ENCODE measurements around the gene PDGFB. TPM values are rescaled to one million over a fixed set of nuclear protein-coding genes. Genes with fewer than 3 reads are reported as not detected.

PDGFB gene
- total and polyA plus RNA-seq, 2 experiments from 2014 or later: 2.5 to 4.3 TPM

- no peak overlapping the region for H3K4me2 ChIP-seq
- no peaks in the 10 kb centered on the region for H3K27me3 ChIP-seq
- H2AFZ ChIP-seq: no peak overlapping the region
- no peaks in the 10 kb centered on the region for H3K36me3 ChIP-seq (replicated peaks; ENCODE audit: insufficient read depth, low read depth)
- H3K27ac ChIP-seq: peak overlapping the region; percentile 66
- H3K9me3 ChIP-seq (ENCODE audit: low read depth): no peaks in the 10 kb centered on the region
- no peak for DNase-seq (ENCODE audit: low spot score)
- no peaks in the 10 kb centered on the region for H3K79me2 ChIP-seq
- H3K9me2 ChIP-seq (replicated peaks; ENCODE audit: insufficient read depth): no peaks in the 10 kb centered on the region
- TF ChIP-seq EZH2phosphoT487 (IDR thresholded peaks at IDR 0.05; ENCODE audit: low read depth, severe bottlenecking, unreplicated experiment) (no peak), CTCF (IDR thresholded peaks at IDR 0.05; ENCODE audit: poor library complexity) (no peak), EZH2 (IDR thresholded peaks at IDR 0.05; ENCODE audit: borderline replicate concordance) (no peak)
- peaks cover 26% of the 10 kb centered on the region for H3K4me1 ChIP-seq (ENCODE audit: insufficient read depth)
- H3K4me3 ChIP-seq: no peak overlapping the region
- 87% methylated on average over 14 of the region's 14 CpGs for WGBS (ENCODE audit: low lambda C conversion rate, missing lambda C conversion rate)
- no peaks in the 10 kb centered on the region for H4K20me1 ChIP-seq (ENCODE audit: insufficient read depth, poor library complexity, severe bottlenecking)
These were observed 67.9 kb downstream of the PDGFB start for GRCh38 chr22:39176714-39177455.

GRCh38 chr22:39176143-39176713 lies 68.6 kb downstream of the PDGFB start:
- Histone ChIP-seq H2AFZ (no peak overlapping the region), H3K9me2 (replicated peaks; ENCODE audit: insufficient read depth) (no peaks in the 10 kb centered on the region), H4K20me1 (ENCODE audit: insufficient read depth, poor library complexity, severe bottlenecking) (no peaks in the 10 kb centered on the region), H3K4me1 (ENCODE audit: insufficient read depth) (peaks cover 26% of the 10 kb centered on the region), H3K79me2 (no peaks in the 10 kb centered on the region), H3K4me3 (no peak overlapping the region), H3K36me3 (replicated peaks; ENCODE audit: insufficient read depth, low read depth) (no peaks in the 10 kb centered on the region), H3K27ac (peak overlapping the region; percentile 66), H3K27me3 (no peaks in the 10 kb centered on the region), H3K9me3 (ENCODE audit: low read depth) (no peaks in the 10 kb centered on the region), H3K4me2 (peak overlapping the region; percentile 53)
- DNase-seq (ENCODE audit: low spot score): peak; percentile 58
- 46% methylated on average over 23 of the region's 23 CpGs for WGBS (ENCODE audit: low lambda C conversion rate, missing lambda C conversion rate)
- no peak for TF ChIP-seq CTCF (IDR thresholded peaks at IDR 0.05; ENCODE audit: poor library complexity)
- TF ChIP-seq EZH2phosphoT487 (IDR thresholded peaks at IDR 0.05; ENCODE audit: low read depth, severe bottlenecking, unreplicated experiment): no peak
- no peak for TF ChIP-seq EZH2 (IDR thresholded peaks at IDR 0.05; ENCODE audit: borderline replicate concordance)

- H3K4me2 ChIP-seq: peak overlapping the region; percentile 53
- H2AFZ ChIP-seq: no peak overlapping the region
- H3K27me3 ChIP-seq: no peaks in the 10 kb centered on the region
- TF ChIP-seq CTCF (IDR thresholded peaks at IDR 0.05; ENCODE audit: poor library complexity) (no peak), EZH2phosphoT487 (IDR thresholded peaks at IDR 0.05; ENCODE audit: low read depth, severe bottlenecking, unreplicated experiment) (no peak), EZH2 (IDR thresholded peaks at IDR 0.05; ENCODE audit: borderline replicate concordance) (no peak)
- DNase-seq (ENCODE audit: low spot score): no peak
- no peaks in the 10 kb centered on the region for H3K79me2 ChIP-seq
- no peaks in the 10 kb centered on the region for H3K9me2 ChIP-seq (replicated peaks; ENCODE audit: insufficient read depth)
- no peak overlapping the region for H3K4me3 ChIP-seq
- no peaks in the 10 kb centered on the region for H4K20me1 ChIP-seq (ENCODE audit: insufficient read depth, poor library complexity, severe bottlenecking)
- no peaks in the 10 kb centered on the region for H3K9me3 ChIP-seq (ENCODE audit: low read depth)
- no peaks in the 10 kb centered on the region for H3K36me3 ChIP-seq (replicated peaks; ENCODE audit: insufficient read depth, low read depth)
- H3K27ac ChIP-seq: peak overlapping the region; percentile 66
- WGBS (ENCODE audit: low lambda C conversion rate, missing lambda C conversion rate): 85% methylated on average over 18 of the region's 18 CpGs
- H3K4me1 ChIP-seq (ENCODE audit: insufficient read depth): peaks cover 30% of the 10 kb centered on the region
These were observed 69.2 kb downstream of the PDGFB start for GRCh38 chr22:39175353-39176142.

Measured in hepatocyte (in vitro differentiated cells).